IMR-90 (cell line): ENCODE measurements around the gene WAC. TPM values are rescaled to one million over a fixed set of nuclear protein-coding genes. Genes with fewer than 3 reads are reported as not detected.

Source experiments
- ATAC-seq: fragments of 200-7000 bp; cut with Tn5 transposase; 2 replicates; pipeline ENCODE4 v1.9.1; 2020; ENCODE audit warnings: low read depth, mild to moderate bottlenecking, moderate library complexity
- BruUV-seq: library from RNA; stranded (reverse); fragments of 400-500 nt; replicated peaks from 2 replicates; lab custom pipeline; 2021; lab: Mats Ljungman, UMichigan
- CTCF ChIA-PET: fragments of 300-600 bp; formaldehyde crosslinking; extraction: SDS; loops from one replicate; lab custom pipeline; 2021; ENCODE audit warnings: antibody characterized with exemption; lab: Yijun Ruan, JAX
- POLR2A ChIA-PET: fragments of 300-600 bp; sonication (Branson Sonifier 250); formaldehyde crosslinking; loops from one replicate; lab custom pipeline; 2022; ENCODE audit warnings: antibody characterized with exemption; ENCODE audit not compliant: unreplicated experiment; lab: Charles Lee
- DNase-seq: peaks from one replicate; pipeline ENCODE4 v3.0.0; 2013
- H2AFZ ChIP-seq: replicated peaks from 2 replicates; pipeline ENCODE3; 2013; ENCODE audit warnings: low read length, mild to moderate bottlenecking; ENCODE audit not compliant: poor library complexity
- H2AK5ac ChIP-seq: 2 replicates; pipeline ENCODE4 v1.6.1; 2013; ENCODE audit warnings: low read depth, low read length, inconsistent platforms
- H2AK9ac ChIP-seq: replicated peaks from 2 replicates; pipeline ENCODE3; 2013; ENCODE audit warnings: mild to moderate bottlenecking, low read depth, low read length, moderate library complexity; ENCODE audit not compliant: poor library complexity
- H2BK120ac ChIP-seq: 2 replicates; pipeline ENCODE4 v1.6.1; 2013; ENCODE audit warnings: low read depth, low read length, inconsistent platforms
- H2BK15ac ChIP-seq: 3 replicates; pipeline ENCODE4 v1.6.1; 2013; ENCODE audit warnings: low read depth, low read length, inconsistent platforms
- H2BK20ac ChIP-seq: 2 replicates; pipeline ENCODE4 v1.6.1; 2013; ENCODE audit warnings: low read depth, mild to moderate bottlenecking, inconsistent platforms, low read length, moderate library complexity
- H2BK5ac ChIP-seq: 2 replicates; pipeline ENCODE4 v1.6.1; 2013; ENCODE audit warnings: mild to moderate bottlenecking, low read depth, low read length, inconsistent platforms; ENCODE audit not compliant: poor library complexity, severe bottlenecking
- H3K14ac ChIP-seq: replicated peaks from 2 replicates; pipeline ENCODE4 v1.6.1; 2013; ENCODE audit warnings: low read depth, low read length, inconsistent platforms
- H3K18ac ChIP-seq: 2 replicates; pipeline ENCODE4 v1.6.1; 2013; ENCODE audit warnings: low read depth, low read length, control low read depth
- H3K23ac ChIP-seq: 2 replicates; pipeline ENCODE4 v1.6.1; 2013; ENCODE audit warnings: low read depth, low read length, inconsistent platforms
- H3K27ac ChIP-seq: 2 replicates; pipeline ENCODE4 v1.5.1; 2013; ENCODE audit warnings: mild to moderate bottlenecking, control low read depth, low read length; ENCODE audit not compliant: insufficient read depth
- H3K27me3 ChIP-seq: 2 replicates; pipeline ENCODE4 v1.6.1; 2013; ENCODE audit warnings: low read length; ENCODE audit not compliant: control insufficient read depth, insufficient read depth
- H3K36me3 ChIP-seq: 2 replicates; pipeline ENCODE4 v1.6.1; 2013; ENCODE audit warnings: low read length, mixed read lengths; ENCODE audit not compliant: control insufficient read depth, insufficient read depth
- H3K4ac ChIP-seq: 2 replicates; pipeline ENCODE4 v1.6.1; 2013; ENCODE audit warnings: low read depth, low read length, inconsistent platforms
- H3K4me1 ChIP-seq: 2 replicates; pipeline ENCODE4 v1.6.1; 2013; ENCODE audit warnings: low read length, mixed read lengths; ENCODE audit not compliant: control insufficient read depth, insufficient read depth
- H3K4me2 ChIP-seq: 2 replicates; pipeline ENCODE4 v1.6.1; 2013; ENCODE audit warnings: low read depth, mild to moderate bottlenecking, control low read depth, low read length, moderate library complexity
- H3K4me3 ChIP-seq: 2 replicates; pipeline ENCODE4 v1.5.1; 2013; ENCODE audit warnings: low read depth, mild to moderate bottlenecking, control low read depth, low read length, moderate library complexity; ENCODE audit not compliant: insufficient read depth
- H3K56ac ChIP-seq: 2 replicates; pipeline ENCODE4 v1.6.1; 2013; ENCODE audit warnings: low read length, inconsistent platforms; ENCODE audit not compliant: insufficient read depth; ENCODE audit errors: extremely low read depth
- H3K79me1 ChIP-seq, 2 experiments: 2 replicates each; pipeline ENCODE4 v1.6.1; 2013; ENCODE audit warnings: low read length in 2 of 2, inconsistent platforms in 1 of 2, low read depth in 1 of 2
- H3K9ac ChIP-seq: 2 replicates; pipeline ENCODE4 v1.6.1; 2013; ENCODE audit warnings: low read depth, low read length, control low read depth
- H3K9me1 ChIP-seq: 2 replicates; pipeline ENCODE4 v1.6.1; 2013; ENCODE audit warnings: low read length, inconsistent platforms; ENCODE audit not compliant: insufficient read depth
- H3K9me3 ChIP-seq: 2 replicates; pipeline ENCODE4 v1.6.1; 2013; ENCODE audit warnings: low read length; ENCODE audit not compliant: control insufficient read depth, insufficient read depth
- H4K20me1 ChIP-seq: 2 replicates; pipeline ENCODE4 v1.6.1; 2013; ENCODE audit warnings: low read length, inconsistent platforms; ENCODE audit not compliant: insufficient read depth
- H4K5ac ChIP-seq: 2 replicates; pipeline ENCODE4 v1.6.1; 2013; ENCODE audit warnings: mild to moderate bottlenecking, low read depth, low read length, control low read depth
- H4K8ac ChIP-seq, 2 experiments: 2 replicates each; pipeline ENCODE4 v1.6.1; 2013; ENCODE audit warnings: low read depth in 2 of 2, low read length in 2 of 2, control low read depth in 1 of 2, inconsistent platforms in 1 of 2
- H4K91ac ChIP-seq: 2 replicates; pipeline ENCODE4 v1.6.1; 2013; ENCODE audit warnings: low read depth, low read length, inconsistent platforms; ENCODE audit not compliant: insufficient read depth
- FOS ChIP-seq: fragments of 150-350 bp; IDR thresholded peaks from 2 replicates; pipeline ENCODE4 v1.6.1; 2016; ENCODE audit warnings: low read depth, low read length
- WGBS, 2 experiments: methylation state at CpG; one replicate each; pipeline versions ENCODE4 v1.1.5 to v1.1.7; 2013; ENCODE audit warnings: missing lambda C conversion rate in 2 of 2; ENCODE audit not compliant: insufficient read length in 1 of 2; ENCODE audit errors: extremely low coverage in 2 of 2; 5-methylcytosine and 5-hydroxymethylcytosine counted together
- dilution Hi-C: fragments of 300-500 bp; cut with HindIII; formaldehyde crosslinking; loops from one replicate; pipeline ENCODE4 v1.14.3; 2018; ENCODE audit warnings: low sequenced_read_pairs; ENCODE audit not compliant: unreplicated experiment
- in situ Hi-C: fragments of 300-500 bp; cut with MboI; formaldehyde crosslinking; loops from 3 replicates; pipeline ENCODE4 v1.14.3; 2019; ENCODE audit warnings: low sequenced_read_pairs, inconsistent platforms, mixed read lengths
- intact Hi-C: fragments of 100-400 bp; cut with micrococcal nuclease; formaldehyde crosslinking; loops from 2 replicates; pipeline ENCODE4 v1.10.0; 2022
- polyA plus RNA-seq, 3 experiments: library from polyadenylated mRNA; depleted of rRNA; stranded (reverse); fragments of >200 nt; gene quantifications; 2 replicates each; pipeline ENCODE4 v1.2.3, GENCODE V29; 2012; ENCODE audit warnings: low replicate concordance in 1 of 3
- total RNA-seq: library from RNA; depleted of rRNA; stranded (reverse); fragments of >200 nt; gene quantifications from 2 replicates; pipeline ENCODE4 v1.2.3, GENCODE V29; 2012

Gene WAC
- total and polyA plus RNA-seq, 2 of the 4 experiments (the other 2 are of a cell fraction), result 39.6 to 52.2 TPM

DNA sequence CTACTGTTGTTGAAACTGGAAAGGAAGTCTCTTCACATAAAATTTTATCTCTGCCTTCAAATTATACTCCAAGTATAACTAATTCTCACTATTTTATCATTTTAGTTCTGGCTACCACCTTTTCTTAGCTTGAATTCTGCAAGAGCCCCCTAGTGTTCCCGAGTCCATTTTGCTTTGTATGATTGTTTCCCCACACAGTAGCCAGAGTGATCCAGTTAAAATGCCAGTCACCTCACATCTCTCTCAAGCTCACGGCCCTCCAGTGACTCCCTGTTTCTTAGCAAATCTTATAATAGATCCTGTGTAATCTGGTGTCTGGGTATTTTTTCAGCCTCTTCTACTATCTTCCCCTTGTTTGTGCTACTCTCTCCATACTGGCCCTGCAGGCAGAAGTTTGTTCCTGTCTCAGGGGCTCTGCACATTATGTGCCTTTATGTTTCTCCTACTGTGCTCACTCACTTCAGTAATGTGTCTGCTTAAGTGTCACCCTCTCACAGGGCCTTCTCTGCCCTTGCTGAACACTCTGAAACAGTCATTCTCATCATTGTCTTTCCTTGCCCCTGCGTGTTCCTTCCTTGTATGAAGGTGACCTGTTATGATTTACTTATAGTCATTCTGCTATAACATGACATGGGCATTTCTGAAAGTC is 8.9 kb downstream of the WAC start:
- in situ Hi-C loops, result no loop called here
- peaks cover 1% of the 10 kb centered on the region; the same call in 1 of the 2 replicates for H3K4me1 ChIP-seq
- H4K91ac ChIP-seq, result no peak overlapping the region
- H3K4me3 ChIP-seq, result no peak overlapping the region
- no peak for DNase-seq
- H3K56ac ChIP-seq, result no peak overlapping the region
- no peak overlapping the region for H3K9ac ChIP-seq
- peaks cover 5% of the 10 kb centered on the region for H3K9me1 ChIP-seq
- POLR2A ChIA-PET, result no interaction called here
- H3K18ac ChIP-seq, result no peak overlapping the region
- H4K20me1 ChIP-seq, result peaks cover 71% of the 10 kb centered on the region
- H3K36me3 ChIP-seq, result peaks cover 45% of the 10 kb centered on the region
- ATAC-seq, result no peak; the same call in 1 of the 2 replicates
- H3K27me3 ChIP-seq, result no peaks in the 10 kb centered on the region
- H2AK9ac ChIP-seq, result no peak overlapping the region
- CTCF ChIA-PET, result no interaction called here
- no peak overlapping the region for H2BK20ac ChIP-seq
- no peak overlapping the region for H4K5ac ChIP-seq
- intact Hi-C loops, result loop anchor here (5.0 kb wide), 1 partner anchor 65 kb away; no protein-coding TSS in a partner anchor
- no peak overlapping the region for H2AK5ac ChIP-seq
- H2AFZ ChIP-seq, result no peak overlapping the region
- no peak overlapping the region for H3K4me2 ChIP-seq
- dilution Hi-C loops, result no loop called here
- no peak overlapping the region for H2BK5ac ChIP-seq
- no CpG with 5 or more reads among the region's 3 CpGs for WGBS, 2 experiments
- no peak overlapping the region for H3K27ac ChIP-seq
- H3K14ac ChIP-seq, result no peak overlapping the region
- no peaks in the 10 kb centered on the region for H3K9me3 ChIP-seq
- no TSS peak for BruUV-seq
- H3K23ac ChIP-seq, result peak overlapping the region; percentile 45; the same call in 1 of the 2 replicates
- no peak for TF ChIP-seq FOS
- no peak overlapping the region for H2BK120ac ChIP-seq
- no peak overlapping the region for H2BK15ac ChIP-seq
- H4K8ac ChIP-seq, result no peak overlapping the region
- H3K79me1 ChIP-seq, result peaks cover 16 to 65% of the 10 kb centered on the region in 2 experiments; a peak in 3 of 4 replicates
- H3K4ac ChIP-seq, result no peak overlapping the region
